NCI-H2196 treated with DMSO at 0.1 percent for 48 hours (cell line): ENCODE measurements around the gene SLC4A8.

Source experiments
- DNase-seq: peaks from one replicate; lab custom pipeline; 2025; ENCODE audit not compliant: unreplicated experiment; lab: John Stamatoyannopoulos, UW

The SLC4A8 gene

DNA sequence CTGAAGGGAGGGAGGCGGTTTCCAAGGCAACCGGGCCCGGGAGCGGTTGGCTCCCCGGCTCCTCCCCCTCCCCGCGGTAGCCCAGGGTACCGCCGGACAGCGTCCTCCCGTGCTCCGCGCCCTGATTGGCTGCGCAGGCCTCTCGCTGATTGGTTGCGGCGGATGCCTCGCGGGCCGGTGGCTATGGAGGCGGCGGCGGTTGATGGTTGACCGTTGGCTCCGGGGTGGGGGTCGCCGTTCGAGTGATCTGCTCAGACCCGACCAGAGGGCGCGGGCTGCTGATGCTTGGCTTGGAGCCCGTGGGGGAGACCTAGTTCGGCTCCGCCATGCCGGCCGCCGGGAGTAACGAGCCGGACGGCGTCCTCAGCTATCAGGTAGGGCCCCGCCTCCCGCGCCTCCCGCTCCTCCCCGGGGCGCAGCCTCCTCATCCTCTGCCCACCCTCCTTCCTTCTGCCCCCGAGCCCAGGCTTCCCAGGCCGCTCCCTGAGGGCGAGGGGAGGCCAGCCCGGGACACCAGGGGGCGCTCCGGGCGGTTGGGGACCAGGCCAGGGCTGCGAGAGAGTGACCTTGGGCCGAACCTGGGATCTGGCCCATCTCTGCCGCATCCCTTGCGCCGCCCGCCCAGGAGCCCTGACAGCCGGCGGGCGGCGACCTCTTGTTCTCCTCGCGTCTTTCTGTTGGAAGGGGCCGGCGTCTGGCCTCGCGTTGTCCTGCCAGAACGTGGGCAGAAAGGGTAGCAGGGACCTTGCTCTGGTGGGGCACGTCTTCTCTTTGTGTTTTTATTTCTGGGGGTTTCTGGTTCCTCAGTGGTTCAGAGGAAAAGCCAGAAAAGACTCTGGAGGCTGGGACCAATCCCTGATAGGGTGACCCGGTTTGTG lies at the start of gene SLC4A8:
TSS of gene SLC4A8 (plus strand) at position 170 of the 878 bp plus-strand sequence. CDS start at position 327, 157 bp downstream.
- peak; percentile 96 for DNase-seq

DNA sequence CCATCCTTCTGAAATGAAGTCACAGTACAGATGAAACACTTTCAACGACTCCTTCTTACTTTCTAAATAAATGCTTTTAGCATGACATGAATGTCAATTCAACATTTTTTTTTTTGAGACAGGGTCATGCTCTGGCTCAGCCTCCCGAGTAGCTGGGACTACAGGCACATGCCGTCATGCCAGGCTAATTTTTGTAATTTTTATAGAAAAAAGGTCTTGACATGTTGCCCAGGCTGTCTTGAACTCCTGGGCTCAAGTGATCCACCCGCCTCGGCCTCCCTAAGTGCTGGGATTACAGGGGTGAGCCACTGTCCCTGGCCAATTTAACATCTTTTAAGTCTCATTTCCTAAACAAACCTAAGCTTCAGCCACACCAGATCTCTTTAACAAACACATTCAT lies 49.8 kb upstream of the SLC4A8 start:
- DNase-seq: no peak

DNA sequence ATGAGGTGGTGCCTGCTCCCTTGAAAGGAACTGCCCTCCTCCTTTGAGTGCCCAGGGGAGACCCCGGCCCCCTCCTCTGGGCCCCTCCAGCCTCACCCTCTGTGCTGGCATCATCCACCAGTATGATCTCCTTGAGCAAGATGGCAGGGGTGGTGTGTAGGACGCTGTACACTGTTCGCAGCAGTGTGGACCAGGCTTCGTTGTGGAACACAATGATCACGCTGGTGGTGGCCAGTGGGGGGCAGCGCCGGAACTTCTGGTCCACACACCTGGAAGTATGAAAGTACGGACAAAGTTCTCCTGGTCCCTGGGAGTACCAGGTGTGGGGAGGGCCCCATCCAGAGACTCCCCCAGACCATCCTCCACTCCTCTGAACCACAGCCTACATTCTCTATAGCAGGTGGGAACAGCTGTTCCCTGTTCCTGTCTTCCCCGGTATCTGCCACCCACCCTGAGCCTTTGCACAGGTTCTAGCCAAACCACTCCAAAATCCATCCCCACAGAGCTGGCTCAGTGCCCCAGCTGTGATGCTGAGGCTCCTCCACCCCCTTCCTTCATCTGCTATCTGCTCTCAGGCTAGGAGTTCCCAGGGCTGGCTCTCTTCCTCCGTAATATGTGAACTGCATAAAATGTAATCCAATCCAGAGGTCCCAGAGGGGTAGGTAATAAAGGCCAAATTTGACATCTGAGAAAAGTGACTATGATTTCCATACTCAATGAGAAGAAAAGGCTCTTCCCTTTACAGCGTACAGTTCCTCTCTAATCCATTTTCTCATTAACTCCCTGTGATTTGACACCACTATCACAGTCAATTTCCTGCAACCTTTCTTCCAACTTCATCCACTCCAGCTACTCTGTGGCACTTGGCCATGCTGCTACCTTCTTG lies 47.3 kb upstream of the SLC4A8 start:
- no peak for DNase-seq

DNA sequence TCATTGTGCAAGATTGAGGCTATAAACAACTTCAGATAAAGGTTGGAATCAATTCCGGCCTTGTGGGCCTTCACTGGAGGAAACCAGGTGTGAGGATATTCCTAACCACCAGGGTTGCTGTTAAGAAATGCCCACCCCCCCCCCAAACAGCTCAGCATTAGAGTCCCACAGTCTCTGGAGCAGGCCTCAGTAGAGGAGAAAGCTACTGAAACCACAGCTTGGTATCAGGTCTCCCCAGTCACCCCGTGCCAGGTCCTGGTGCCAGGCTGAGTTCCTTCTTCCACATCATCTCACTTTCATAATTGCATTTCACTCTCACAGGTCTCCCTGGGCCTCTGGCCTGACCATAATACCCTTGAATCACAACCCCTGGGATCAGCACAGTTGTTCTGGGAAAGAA lies 45.9 kb upstream of the SLC4A8 start:
- DNase-seq: no peak

DNA sequence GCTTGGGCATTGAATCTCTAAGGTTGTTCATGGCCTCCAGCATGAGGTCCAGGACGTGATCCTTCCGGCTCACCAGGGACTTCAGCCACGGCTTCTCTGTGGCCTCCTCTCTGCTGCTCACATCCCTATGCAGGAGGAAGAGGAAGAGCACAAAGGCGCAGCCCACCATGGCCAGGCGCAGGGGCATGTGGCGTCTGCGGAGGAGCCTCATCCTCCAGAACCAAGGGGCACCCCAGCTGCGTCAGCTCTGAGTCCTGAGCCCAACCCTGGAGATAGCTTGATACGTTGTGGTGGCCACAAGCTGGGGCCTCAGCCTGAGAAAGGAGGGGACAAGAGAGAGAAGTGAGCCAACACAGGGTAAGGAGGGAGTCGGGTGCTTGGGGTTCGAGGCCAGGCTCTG lies 45.1 kb upstream of the SLC4A8 start:
- DNase-seq: no peak

DNA sequence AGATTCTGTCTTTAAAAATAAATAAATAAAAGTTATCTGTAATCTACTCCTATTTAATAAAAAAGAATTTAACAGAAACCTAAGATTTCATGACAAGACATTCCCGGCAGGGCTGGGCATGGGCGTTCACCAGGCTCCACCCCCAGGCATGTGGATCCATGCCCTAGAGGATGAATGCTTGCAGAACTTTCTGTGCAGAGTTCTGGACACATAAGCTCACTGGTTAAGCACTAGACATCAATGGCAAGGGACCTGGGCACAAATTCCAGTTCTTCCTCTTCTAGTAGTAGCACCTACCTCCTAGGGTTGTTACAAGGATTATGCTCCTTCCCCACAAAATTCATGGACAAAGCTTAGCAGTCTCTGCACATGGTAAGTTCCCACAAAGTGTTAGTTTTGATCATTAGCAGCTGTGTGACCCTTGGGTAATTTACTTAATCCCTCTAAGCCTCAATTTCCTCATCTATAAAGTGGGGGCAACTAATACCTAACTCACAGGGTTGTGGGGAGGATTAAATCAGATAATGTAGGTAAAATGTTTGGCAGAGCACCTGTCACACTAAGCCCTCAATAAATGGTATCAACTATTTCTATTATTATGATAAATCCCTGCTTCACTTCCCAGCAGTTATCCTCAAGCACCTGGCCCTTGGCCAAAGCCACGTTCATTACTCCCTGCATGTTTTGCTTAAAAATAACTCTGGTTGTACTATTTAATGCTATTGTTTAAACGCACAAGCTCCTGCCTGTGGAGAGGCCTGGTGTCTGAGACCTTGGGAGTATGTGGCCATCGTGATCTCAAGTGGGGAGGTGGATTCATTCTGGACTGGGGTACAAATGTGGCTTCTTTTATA lies 43.2 kb upstream of the SLC4A8 start:
- no peak for DNase-seq

DNA sequence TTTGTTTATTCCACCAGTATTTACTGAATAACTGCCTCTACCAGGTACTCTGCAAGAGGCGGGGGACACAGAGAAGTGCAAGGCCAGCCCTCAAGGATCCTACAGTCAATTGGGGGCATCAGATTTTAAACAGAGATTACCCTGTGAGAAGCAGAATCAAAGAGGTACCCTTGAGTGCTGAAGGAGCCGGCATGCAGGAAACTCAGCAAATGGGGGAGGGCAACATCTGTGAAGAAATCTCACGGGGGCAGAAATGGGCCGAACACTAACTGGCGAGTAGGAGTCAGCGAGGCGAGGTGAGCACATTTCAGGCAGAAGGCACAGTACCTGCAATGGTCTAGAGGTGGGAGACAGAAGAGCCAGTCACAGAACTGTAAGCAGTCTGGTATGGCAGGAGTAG lies 42.5 kb upstream of the SLC4A8 start:
- no peak for DNase-seq

DNA sequence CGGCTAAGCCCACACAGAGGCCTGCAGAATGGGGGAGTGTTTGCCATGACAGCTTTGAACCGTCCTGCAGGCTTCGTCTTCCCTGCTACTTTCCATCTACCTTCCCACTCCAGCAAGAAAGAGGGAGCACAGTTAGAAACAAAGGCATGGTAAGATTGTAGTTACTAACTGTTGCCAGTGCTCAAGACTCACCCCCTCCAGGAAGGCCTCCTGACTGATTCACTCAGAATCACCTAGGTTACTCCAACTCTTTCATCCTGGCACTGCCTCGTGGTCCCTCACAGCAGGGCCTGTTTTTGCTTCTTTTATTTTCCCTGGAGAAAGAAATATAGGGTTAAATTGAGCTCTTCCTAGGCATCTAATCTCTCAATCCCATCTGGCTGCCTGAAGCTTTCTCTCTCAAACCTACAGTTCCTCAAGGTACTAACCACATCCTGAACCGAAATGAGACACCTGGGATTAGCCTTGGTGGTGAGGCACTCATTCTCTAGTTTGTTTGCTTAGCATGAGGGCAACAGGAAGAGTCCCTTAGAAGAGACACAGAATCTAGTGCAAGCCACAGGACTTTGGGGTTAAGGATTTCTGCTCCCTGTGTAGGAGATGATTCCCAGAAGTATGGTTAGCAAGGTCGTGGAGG lies 41.2 kb upstream of the SLC4A8 start:
- peak; percentile 50 for DNase-seq

DNA sequence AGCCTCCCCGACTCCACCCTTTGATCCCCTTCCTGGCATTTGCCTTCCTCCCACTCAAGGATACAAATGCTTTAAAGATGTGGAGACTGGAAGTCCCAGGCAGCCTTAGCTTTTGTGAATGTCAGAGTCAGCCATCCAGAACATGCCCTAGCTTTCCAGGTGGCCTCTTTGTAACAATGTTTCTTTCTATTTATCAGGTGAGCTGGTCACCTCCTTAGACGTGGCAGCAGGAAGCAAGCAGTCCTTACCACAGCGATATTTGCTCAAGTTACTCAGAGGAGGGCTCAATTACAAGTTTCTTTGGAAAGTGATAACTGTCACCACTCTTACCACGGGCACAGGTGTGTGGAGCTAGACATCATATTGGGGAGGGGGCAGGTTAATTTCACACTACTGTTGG lies 38.3 kb upstream of the SLC4A8 start:
- peak; percentile 27 for DNase-seq

DNA sequence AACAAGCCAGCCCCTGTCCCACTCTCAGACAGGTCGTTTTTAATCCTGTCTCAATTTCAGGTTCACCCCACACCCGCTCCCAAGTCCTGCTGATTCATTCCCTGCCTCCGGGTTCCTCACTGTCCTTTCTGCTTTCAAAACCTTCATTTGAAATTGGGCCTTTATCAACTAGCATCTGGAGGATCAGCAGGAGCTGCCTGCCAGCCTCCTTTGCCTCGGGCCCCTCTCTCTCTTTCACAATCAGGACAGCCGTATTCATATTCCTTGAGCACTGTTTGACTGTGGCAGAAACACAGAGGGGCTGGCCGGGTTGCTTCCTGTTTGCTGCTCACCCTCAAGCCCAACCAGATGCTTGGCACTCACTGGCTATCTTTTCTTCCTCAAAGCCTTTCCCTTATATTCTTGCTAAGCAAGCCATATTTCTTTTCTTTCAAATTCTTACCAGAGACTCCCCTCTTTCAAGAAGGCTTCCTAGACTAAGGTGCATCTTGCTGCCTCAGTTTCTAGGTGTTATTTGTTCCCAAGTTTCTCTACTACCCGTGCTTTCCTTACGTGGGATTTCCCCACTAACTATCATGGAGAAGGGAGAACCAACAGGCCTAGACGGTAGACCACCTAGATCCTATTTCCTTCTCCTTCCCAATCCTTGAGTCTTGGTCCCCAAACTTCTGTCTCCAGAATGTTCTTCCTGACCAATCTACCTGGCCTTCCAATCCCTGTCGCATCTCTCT lies 36.4 kb upstream of the SLC4A8 start:
- DNase-seq: no peak

DNA sequence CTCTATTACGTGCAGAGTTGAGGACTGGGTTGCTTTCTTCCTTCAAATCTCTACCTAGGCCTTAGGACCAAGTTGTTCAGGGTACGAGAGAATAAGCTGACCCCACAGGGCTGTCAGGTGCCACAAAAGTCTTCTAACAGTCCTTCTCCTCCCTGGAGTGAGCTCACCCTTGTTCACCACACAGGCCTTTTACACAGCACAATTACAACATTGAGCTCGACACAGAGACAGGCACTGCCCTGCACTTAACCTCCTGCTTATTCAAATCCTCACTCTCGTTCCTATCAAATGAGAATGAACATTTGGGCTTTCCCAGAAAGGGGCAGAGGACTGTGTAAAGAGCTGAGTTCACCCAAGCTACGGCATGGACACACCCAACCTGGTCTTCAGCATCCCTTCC lies 35.8 kb upstream of the SLC4A8 start:
- no peak for DNase-seq

DNA sequence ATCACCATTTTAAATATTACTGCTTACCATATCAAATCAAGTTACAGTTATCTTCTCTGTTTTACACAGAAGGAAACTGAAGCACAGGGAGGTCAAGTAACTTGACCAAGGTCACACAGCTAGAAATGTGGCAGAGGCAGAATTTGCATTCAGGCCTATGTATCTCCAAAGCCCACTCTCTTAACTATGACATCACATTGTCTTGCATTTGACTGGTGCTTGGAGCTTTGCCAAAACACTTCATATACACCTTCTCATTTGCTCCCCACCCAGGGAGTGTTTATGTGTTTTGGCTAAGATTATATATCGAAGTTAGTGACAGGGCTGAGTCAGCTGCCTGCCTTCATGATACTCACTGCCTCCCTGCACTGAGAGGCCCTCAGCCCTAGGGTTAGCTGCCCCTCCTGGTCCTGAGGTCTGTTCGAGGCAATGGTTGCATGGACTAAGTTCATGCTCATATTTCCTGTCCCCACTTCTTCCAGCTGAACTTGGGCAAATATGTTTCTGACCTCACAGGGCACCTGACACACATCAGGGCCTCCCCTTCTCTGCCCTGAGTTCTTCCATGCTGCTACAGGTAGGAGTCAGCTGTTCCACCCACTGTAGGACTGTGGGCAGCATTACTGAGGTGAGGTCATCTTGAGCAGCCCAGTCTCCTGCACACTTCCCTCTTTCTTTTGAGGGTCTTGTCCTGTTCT lies 35.2 kb upstream of the SLC4A8 start:
- DNase-seq: no peak

DNA sequence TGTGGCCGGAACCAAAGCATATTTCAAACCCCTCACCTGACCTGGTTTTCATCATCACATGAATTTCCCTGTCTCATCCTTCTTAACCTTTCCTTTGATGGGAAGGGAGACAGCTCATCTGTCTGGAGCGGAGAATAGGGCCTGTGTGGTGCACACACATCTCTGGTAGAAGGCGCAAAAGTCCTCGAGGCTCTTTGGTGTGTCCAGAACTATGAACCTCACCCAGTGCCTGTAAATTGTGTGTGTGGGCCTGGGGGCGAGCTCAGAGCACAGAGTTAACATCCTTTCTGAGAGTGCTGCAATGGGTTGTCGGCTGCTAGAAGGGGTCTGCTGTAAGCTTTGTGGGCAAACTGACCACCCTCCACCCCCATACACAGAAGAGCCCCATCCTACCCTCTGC lies 34.2 kb upstream of the SLC4A8 start:
- no peak for DNase-seq

DNA sequence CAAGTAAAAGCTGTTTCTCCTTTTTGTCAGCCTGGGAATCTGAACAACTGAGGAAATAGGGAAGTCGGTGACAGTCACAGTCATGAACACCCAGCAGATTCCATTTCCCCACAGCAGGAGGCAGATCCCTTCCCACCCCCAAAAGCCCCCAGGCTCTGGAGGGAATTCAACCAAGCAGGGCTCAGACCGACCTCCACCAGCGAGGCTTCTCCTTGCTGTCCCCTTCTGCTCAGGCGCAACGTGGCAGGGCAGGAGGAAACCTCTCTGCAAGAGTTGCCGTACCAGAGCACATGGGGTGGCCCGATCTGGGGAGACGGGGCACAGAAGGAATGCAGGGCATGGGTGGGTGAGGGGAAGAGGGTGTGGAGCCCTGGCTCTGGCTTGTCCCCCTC lies 33.7 kb upstream of the SLC4A8 start:
- no peak for DNase-seq

DNA sequence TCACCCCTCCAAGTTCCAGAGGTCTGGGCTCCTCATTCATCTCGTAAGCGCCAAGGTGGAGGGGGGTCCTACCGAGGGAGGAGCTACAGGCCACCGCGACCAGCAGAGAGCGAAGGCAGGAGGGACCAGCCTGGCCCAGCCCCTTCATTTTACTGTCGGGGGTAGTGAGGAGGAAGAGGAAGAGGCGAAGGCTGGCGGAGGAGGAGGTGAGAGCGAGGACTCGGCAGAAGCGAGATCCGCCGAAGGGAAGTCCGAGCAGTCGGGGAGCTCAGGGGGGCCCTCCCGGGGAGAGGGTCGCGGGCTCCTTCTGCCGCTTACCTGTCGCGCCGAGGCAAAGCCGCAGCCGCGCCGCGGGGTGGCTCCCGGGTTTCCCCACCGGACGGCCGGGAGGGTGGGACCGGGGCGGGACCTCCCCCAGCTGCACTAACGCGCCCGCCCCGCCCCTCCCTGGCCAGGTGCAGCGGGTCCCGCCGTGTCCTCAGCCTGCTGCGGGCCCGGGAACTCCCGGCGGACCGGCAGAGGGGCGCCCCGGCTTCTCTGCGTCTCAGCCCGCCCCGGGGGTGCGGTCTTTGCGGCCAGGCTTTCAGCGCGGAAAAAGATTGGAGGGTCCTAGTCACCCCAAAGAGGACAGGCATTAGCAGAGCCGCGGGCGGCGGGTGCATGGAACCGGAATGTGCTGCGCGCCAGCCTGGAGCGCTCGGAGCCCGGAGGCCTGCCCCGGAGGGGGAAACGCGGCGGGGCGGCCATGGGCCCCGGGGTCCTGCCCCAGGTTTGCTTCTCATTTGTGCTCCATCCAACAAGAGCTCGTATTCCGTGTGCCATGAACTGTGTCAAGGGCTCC lies 33.1 kb upstream of the SLC4A8 start, which contains the start of gene GALNT6:
TSS of gene GALNT6 (minus strand) at position 124 of the 841 bp plus-strand sequence. CDS start 11,625 bp downstream, outside the sequence.
- no peak for DNase-seq

DNA sequence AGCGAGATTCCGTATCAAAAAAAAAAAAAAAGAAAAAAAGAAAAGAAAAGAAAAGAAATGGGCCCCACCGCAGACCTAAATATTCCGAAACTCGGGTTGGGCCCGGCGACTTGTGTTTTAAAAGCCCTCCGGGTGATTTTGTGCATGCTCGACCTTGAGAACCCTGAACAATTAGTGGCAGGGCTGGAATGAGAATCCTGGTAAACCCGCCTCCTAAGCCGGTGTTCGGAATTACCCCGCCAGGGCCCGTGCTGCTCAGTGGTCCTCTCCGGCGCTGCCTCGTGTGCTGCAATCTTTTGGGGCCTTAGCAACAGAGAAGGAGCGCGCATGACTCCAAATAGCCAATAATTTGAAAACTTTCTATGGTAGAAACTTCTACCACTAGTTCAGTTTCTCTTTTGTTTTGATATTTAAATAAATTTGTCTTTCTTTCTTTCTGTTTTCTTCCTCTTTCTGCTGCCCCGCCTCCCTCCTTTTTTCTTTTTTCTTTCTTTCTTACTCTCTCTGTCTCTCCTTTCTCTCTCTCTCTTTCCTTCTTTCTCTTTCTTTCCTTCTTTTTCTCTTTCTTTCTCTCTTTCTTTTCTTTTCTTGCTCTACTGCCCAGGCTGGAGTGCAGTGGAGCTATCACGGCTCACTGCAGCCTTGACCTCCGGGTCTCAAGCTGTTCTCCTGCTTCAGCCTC lies 31.9 kb upstream of the SLC4A8 start:
- DNase-seq: no peak

DNA sequence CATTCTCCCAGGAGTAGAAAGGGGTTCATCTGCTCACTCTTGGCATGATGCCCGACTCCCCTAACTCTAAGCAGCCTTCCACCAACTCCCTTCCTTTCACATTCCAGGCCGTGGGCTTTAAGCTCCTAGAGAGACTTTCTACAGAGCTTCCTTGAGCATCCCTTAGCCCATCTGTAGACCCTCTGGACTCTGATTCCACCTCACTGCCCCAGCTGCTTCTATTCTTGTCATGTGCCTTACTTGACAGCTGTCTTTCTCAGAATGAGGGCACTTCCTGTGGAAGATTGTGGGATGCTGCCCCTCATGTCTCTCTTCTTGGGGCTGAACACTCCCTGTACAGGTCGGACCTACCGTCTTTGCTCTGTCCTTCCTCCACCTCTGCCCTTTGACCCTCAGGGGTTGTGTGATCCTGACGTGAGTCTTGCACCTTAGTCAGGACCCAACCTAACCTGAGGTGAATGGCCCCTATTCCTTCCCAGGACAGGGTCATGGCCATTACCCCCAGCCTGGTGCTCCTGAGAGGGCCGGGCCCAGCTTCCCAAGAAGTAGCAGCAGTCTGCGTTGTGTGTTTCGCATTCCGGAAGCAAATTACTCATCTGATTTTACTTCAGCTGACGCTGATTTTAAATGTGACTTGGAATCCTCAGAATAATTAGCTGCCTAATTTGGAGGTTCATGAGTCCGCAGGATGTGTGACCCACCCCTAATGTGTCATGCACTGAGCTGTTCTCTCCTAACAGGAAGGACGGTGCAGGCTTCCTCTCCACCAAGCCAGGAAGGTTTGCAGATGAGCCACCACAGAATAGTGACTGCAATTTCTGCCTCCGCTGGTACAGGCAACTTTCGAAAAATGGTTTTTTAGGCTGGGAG lies 30.7 kb upstream of the SLC4A8 start:
- DNase-seq: no peak
